Gastrocnemius medialis (tissue), 4 donors: ENCODE data around the gene CTRB1.
"Not testable (repeated sequence)": the region's sequence is repeated elsewhere in the genome, so short reads cannot be mapped to it uniquely, and the experiment has no call there.

Experiments used
- POLR2A ChIP-seq, 2 donors: fragments of 450-650 bp; IDR thresholded peaks; one replicate each; pipeline ENCODE4 v1.6.1; 2017; ENCODE audit warnings: antibody characterized with exemption in 2 of 2, mild to moderate bottlenecking in 2 of 2, moderate library complexity in 2 of 2
- TF ChIP-seq, protein P1 (sequence below), 5 experiments: fragments of 450-650 bp in 3 of 5; fragments of 200-600 bp in 2 of 5; sonication (generic) in 2 of 5; IDR thresholded peaks in 4 of 5; conservative IDR thresholded peaks in 1 of 5; 1 replicate in 4 of 5; 2 replicates in 1 of 5; pipeline ENCODE4 v1.5.1; 2016 to 2019; ENCODE audit warnings: antibody characterized with exemption in 5 of 5, mild to moderate bottlenecking in 3 of 5, moderate library complexity in 3 of 5

DNA sequence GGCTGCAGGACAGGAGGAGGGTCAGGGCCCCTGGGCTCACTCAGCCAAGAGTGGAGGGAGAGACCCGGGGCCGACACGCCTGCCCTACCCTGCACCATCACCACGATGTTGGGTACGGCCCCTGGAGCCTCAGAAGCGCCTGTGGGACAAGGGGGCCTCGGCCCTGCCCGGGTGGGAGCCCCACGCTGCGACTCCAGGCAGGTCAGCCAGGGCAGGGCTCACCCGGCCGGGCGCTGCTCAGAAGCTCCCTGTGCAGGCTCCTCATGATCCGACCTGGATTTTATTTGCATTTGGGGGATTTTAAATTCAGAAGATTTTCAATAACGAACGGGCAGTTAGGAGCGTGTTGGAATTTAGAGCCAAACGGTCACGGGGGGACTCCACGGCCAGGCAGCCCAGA, 13.9 kb upstream of the CTRB1 start:
- TF ChIP-seq POLR2A (IDR thresholded peaks at IDR 0.05): not testable (repeated sequence)
- TF ChIP-seq, protein P1, sequence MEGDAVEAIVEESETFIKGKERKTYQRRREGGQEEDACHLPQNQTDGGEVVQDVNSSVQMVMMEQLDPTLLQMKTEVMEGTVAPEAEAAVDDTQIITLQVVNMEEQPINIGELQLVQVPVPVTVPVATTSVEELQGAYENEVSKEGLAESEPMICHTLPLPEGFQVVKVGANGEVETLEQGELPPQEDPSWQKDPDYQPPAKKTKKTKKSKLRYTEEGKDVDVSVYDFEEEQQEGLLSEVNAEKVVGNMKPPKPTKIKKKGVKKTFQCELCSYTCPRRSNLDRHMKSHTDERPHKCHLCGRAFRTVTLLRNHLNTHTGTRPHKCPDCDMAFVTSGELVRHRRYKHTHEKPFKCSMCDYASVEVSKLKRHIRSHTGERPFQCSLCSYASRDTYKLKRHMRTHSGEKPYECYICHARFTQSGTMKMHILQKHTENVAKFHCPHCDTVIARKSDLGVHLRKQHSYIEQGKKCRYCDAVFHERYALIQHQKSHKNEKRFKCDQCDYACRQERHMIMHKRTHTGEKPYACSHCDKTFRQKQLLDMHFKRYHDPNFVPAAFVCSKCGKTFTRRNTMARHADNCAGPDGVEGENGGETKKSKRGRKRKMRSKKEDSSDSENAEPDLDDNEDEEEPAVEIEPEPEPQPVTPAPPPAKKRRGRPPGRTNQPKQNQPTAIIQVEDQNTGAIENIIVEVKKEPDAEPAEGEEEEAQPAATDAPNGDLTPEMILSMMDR (IDR thresholded peaks at IDR 0.05 in 4 of 5, conservative IDR thresholded peaks at IDR 0.05 in 1 of 5): not testable (repeated sequence)
